Pancreas (tissue), 10 donors: ENCODE results near the gene ELMOD1. TPM values are rescaled to one million over a fixed set of nuclear protein-coding genes. Genes with fewer than 3 reads are reported as not detected.

ENCODE experiments used
- ATAC-seq, 4 donors: fragments of 200-7000 bp; cut with Tn5 transposase; one replicate each; pipeline versions ENCODE4 v1.8.0 to v1.9.1; 2020; ENCODE audit warnings: mild to moderate bottlenecking in 4 of 4, moderate library complexity in 4 of 4
- DNase-seq, 6 donors: peaks; one replicate each; pipeline ENCODE4 v3.0.0-alpha.2; 2020
- FAIRE-seq: peaks from 2 replicates; lab custom pipeline; 2012; peaks lifted over from hg19 to GRCh38; lab: Jason Lieb, UNC
- H3K27ac ChIP-seq, 4 donors: fragments of 200-600 bp; sonication (generic); 1 replicate in 3 of 4; 2 replicates in 1 of 4; pipeline versions ENCODE4 v1.5.0 to v1.8.0; 2020
- H3K27me3 ChIP-seq, 4 donors: fragments of 200-600 bp; one replicate each; pipeline ENCODE4 v1.8.0; 2021
- H3K36me3 ChIP-seq, 3 donors: fragments of 200-600 bp; sonication (generic) in 1 of 3; one replicate each; pipeline versions ENCODE4 v1.5.0 to v1.8.0; 2020 to 2021
- H3K4me1 ChIP-seq, 3 donors: fragments of 200-600 bp; one replicate each; pipeline ENCODE4 v1.8.0; 2021
- H3K4me3 ChIP-seq, 4 donors: fragments of 200-600 bp; sonication (generic) in 2 of 4; one replicate each; pipeline versions ENCODE4 v1.5.0 to v1.8.0; 2020 to 2021
- H3K9me3 ChIP-seq, 4 donors: fragments of 200-600 bp; one replicate each; pipeline ENCODE4 v1.8.0; 2021
- CTCF ChIP-seq, 4 donors: fragments of 200-600 bp; sonication (generic) in 3 of 4; IDR thresholded peaks; one replicate each; pipeline versions ENCODE4 v1.5.0 to v1.8.0; 2021; ENCODE audit warnings: antibody characterized with exemption in 4 of 4
- WGBS, 2 donors: extraction: QIAGEN DNeasy Blood & Tissue Kit; methylation state at CpG; one replicate each; pipeline ENCODE4 v1.1.7; 2013; 5-methylcytosine and 5-hydroxymethylcytosine counted together
- intact Hi-C, 3 donors: fragments of 100-400 bp; cut with DNase I; formaldehyde crosslinking; loops; one replicate each; pipeline versions ENCODE4 v1.11.1 to v1.14.2; 2022
- polyA plus RNA-seq, 2 donors: library from polyadenylated mRNA; stranded (reverse); fragments of 200-250 nt; gene quantifications; one replicate each; pipeline ENCODE4 v1.2.3, GENCODE V29; 2013
- total RNA-seq, 6 donors: library from RNA; stranded (reverse); fragmentation: NEBNext Ultra II Directional in 4 of 6; extraction: Animal tissue kit (Norgen Biotek cat#: 25700) in 4 of 6; gene quantifications; one replicate each; pipeline versions ENCODE4 v1.2.1 to v1.2.4, GENCODE V29; 2021 to 2023
- donor health status: healthy with polysubstance abuse.
- donor health status: DM: no; HTN: no; CAD: no; lungs with moderate emphysema.
- donor health status: DM: no; HTN: no; CAD: no.
- donor health status: control.
- donor health status: control.
- donor health status: Bipolar disorder and iron deficiency.
- donor health status: DM: yes; HTN: yes; CAD: no.
- donor health status: DM: no; HTN: no; CAD: no.
- donor health status: DM: no; HTN: no; CAD: no.
- donor health status: DM: yes; HTN: yes; CAD: no.

ELMOD1 gene
- total and polyA plus RNA-seq, 8 donors: 0.09 to 0.12 TPM; not detected in 6

GRCh38 chr11:107609400-107610218 is 18.7 kb downstream of the ELMOD1 start:
- ATAC-seq (no peak), FAIRE-seq (no peak), DNase-seq (no peak)
- TF ChIP-seq CTCF (IDR thresholded peaks at IDR 0.05): no peak
- no peaks in the 10 kb centered on the region for H3K27me3 ChIP-seq
- no peaks in the 10 kb centered on the region for H3K9me3 ChIP-seq
- intact Hi-C loops: no loop called here
- H3K27ac ChIP-seq: no peak overlapping the region
- H3K4me1 ChIP-seq: no peaks in the 10 kb centered on the region
- no peaks in the 10 kb centered on the region for H3K36me3 ChIP-seq
- 65 to 74% methylated on average over 10 of the region's 10 CpGs for WGBS, 2 donors
- H3K4me3 ChIP-seq: no peak overlapping the region

- WGBS, 2 donors: 93 to 97% methylated on average over 2 of the region's 2 CpGs
- intact Hi-C loops: no loop called here
- Histone ChIP-seq H3K4me1 (no peaks in the 10 kb centered on the region), H3K27me3 (no peaks in the 10 kb centered on the region), H3K4me3 (no peak overlapping the region), H3K9me3 (no peaks in the 10 kb centered on the region), H3K27ac (no peak overlapping the region), H3K36me3 (no peaks in the 10 kb centered on the region)
- no peak for ATAC-seq
- no peak for TF ChIP-seq CTCF (IDR thresholded peaks at IDR 0.05)
- no peak for FAIRE-seq
- no peak for DNase-seq
Observed at GRCh38 chr11:107612445-107612844, 21.5 kb downstream of the ELMOD1 start.

- no peak for TF ChIP-seq CTCF (IDR thresholded peaks at IDR 0.05)
- Histone ChIP-seq H3K36me3 (no peaks in the 10 kb centered on the region), H3K27ac (no peak overlapping the region), H3K4me3 (no peak overlapping the region), H3K27me3 (no peaks in the 10 kb centered on the region), H3K4me1 (no peaks in the 10 kb centered on the region), H3K9me3 (no peaks in the 10 kb centered on the region)
- no peak for FAIRE-seq
- no peak for DNase-seq
- no peak for ATAC-seq
- intact Hi-C loops: no loop called here
- 15 to 29% methylated on average over 1 of the region's 1 CpG for WGBS, 2 donors
Observed at GRCh38 chr11:107619926-107620325, 29.0 kb downstream of the ELMOD1 start.

- TF ChIP-seq CTCF (IDR thresholded peaks at IDR 0.05): no peak
- no peaks in the 10 kb centered on the region for H3K4me1 ChIP-seq
- no peak for ATAC-seq
- no peaks in the 10 kb centered on the region for H3K9me3 ChIP-seq
- H3K27ac ChIP-seq: no peak overlapping the region
- no peaks in the 10 kb centered on the region for H3K36me3 ChIP-seq
- no peak for DNase-seq
- intact Hi-C loops: no loop called here
- H3K4me3 ChIP-seq: no peak overlapping the region
- no peak for FAIRE-seq
- no peaks in the 10 kb centered on the region for H3K27me3 ChIP-seq
- WGBS, 2 donors: 63 to 75% methylated on average over 1 of the region's 1 CpG
Observed at GRCh38 chr11:107621081-107621480, 30.1 kb downstream of the ELMOD1 start.

- intact Hi-C loops: no loop called here
- Histone ChIP-seq H3K27me3 (no peaks in the 10 kb centered on the region), H3K9me3 (no peaks in the 10 kb centered on the region), H3K4me1 (no peaks in the 10 kb centered on the region), H3K4me3 (no peak overlapping the region), H3K36me3 (no peaks in the 10 kb centered on the region), H3K27ac (no peak overlapping the region)
- no peak for FAIRE-seq
- no peak for DNase-seq
- WGBS, 2 donors: 65 to 67% methylated on average over 7 of the region's 7 CpGs
- no peak for TF ChIP-seq CTCF (IDR thresholded peaks at IDR 0.05)
- ATAC-seq: no peak
Observed at GRCh38 chr11:107623183-107623582, 32.2 kb downstream of the ELMOD1 start.
